K562 (cell line): ENCODE measurements around the gene PRICKLE2. TPM values are rescaled to one million over a fixed set of nuclear protein-coding genes. Genes with fewer than 3 reads are reported as not detected.

Source experiments
- ATAC-seq: fragments of 200-7000 bp; cut with Tn5 transposase; 3 replicates; pipeline ENCODE4 v1.9.1; 2020; ENCODE audit warnings: moderate library complexity
- BruUV-seq: library from RNA; stranded (reverse); fragments of 400-500 nt; replicated peaks from 2 replicates; lab custom pipeline; 2021; lab: Mats Ljungman, UMichigan
- CTCF ChIA-PET: fragments of 300-600 bp; formaldehyde crosslinking; extraction: SDS; loops from one replicate; lab custom pipeline; 2021; ENCODE audit warnings: low intra/inter-chr PET ratio; lab: Yijun Ruan, JAX
- POLR2A ChIA-PET: fragments of 300-600, 350-650 bp; sonication (Branson Sonifier 250); formaldehyde crosslinking; extraction: SDS; loops from one replicate; lab custom pipeline; 2021; ENCODE audit warnings: antibody characterized with exemption, inconsistent platforms; lab: Yijun Ruan, JAX
- DNase-seq, 4 experiments: peaks; one replicate each; pipeline versions ENCODE4 v3.0.0 to v3.0.0-alpha.2; 2011 to 2018; ENCODE audit warnings: low spot score in 3 of 4, mixed read lengths in 3 of 4; ENCODE audit errors: extremely low read depth in 1 of 4
- FAIRE-seq: peaks from 2 replicates; lab custom pipeline; 2011; peaks lifted over from hg19 to GRCh38; lab: Jason Lieb, UNC
- H2AFZ ChIP-seq: 2 replicates; pipeline ENCODE4 v1.6.0; 2011; ENCODE audit warnings: low read depth, low read length, control low read depth, inconsistent platforms
- H3K27ac ChIP-seq: fragments of 200-600 bp; 3 replicates; pipeline ENCODE4 v1.8.0; 2011; ENCODE audit warnings: low read depth, mild to moderate bottlenecking, control low read depth, inconsistent platforms, low read length, moderate library complexity, mixed read lengths; ENCODE audit errors: extremely low read depth
- H3K27me3 ChIP-seq, 2 experiments: fragments of 300-600 bp in 1 of 2; 2 replicates in 1 of 2; 3 replicates in 1 of 2; pipeline versions ENCODE4 v1.6.0 to v1.8.0; 2011; ENCODE audit warnings: inconsistent platforms in 2 of 2, low read length in 2 of 2, mild to moderate bottlenecking in 1 of 2, mixed read lengths in 1 of 2, moderate library complexity in 1 of 2; ENCODE audit not compliant: control insufficient read depth in 2 of 2, insufficient read depth in 2 of 2
- H3K36me3 ChIP-seq: fragments of 300-600 bp; 3 replicates; pipeline ENCODE4 v1.8.0; 2011; ENCODE audit warnings: mild to moderate bottlenecking, low read length, inconsistent platforms; ENCODE audit not compliant: control insufficient read depth, insufficient read depth
- H3K4me1 ChIP-seq, 2 experiments: fragments of 200-600 bp in 1 of 2; replicated peaks in 1 of 2; 2 replicates in 1 of 2; 3 replicates in 1 of 2; pipeline versions ENCODE4 v1.5.1 to v1.8.0; 2011; ENCODE audit warnings: inconsistent platforms in 2 of 2, low read length in 2 of 2, mild to moderate bottlenecking in 1 of 2, mixed read lengths in 1 of 2, moderate library complexity in 1 of 2; ENCODE audit not compliant: control insufficient read depth in 2 of 2, insufficient read depth in 2 of 2
- H3K4me2 ChIP-seq: 2 replicates; pipeline ENCODE4 v1.6.1; 2011; ENCODE audit warnings: low read length, control low read depth, inconsistent platforms, mixed read lengths; ENCODE audit not compliant: insufficient read depth
- H3K4me3 ChIP-seq: fragments of 200-600 bp; sonication (generic), shearing (Covaris generic); 2 replicates; pipeline ENCODE4 v1.5.1; 2016; ENCODE audit warnings: control low read depth, inconsistent platforms
- H3K79me2 ChIP-seq: fragments of 200-600 bp; 3 replicates; pipeline ENCODE4 v1.8.0; 2011; ENCODE audit warnings: low read length, inconsistent platforms; ENCODE audit not compliant: control insufficient read depth, insufficient read depth
- H3K9ac ChIP-seq, 2 experiments: 2 replicates each; pipeline versions ENCODE4 v1.6.0 to v1.6.1; 2011; ENCODE audit warnings: low read depth in 2 of 2, low read length in 2 of 2, control low read depth in 1 of 2, inconsistent platforms in 1 of 2, mild to moderate bottlenecking in 1 of 2, mixed read lengths in 1 of 2; ENCODE audit not compliant: insufficient read depth in 1 of 2
- H3K9me1 ChIP-seq: one replicate; pipeline ENCODE4 v1.6.0; 2011; ENCODE audit warnings: inconsistent platforms, mild to moderate bottlenecking, low read length, moderate library complexity; ENCODE audit not compliant: control insufficient read depth, insufficient read depth
- H3K9me3 ChIP-seq: replicated peaks from 2 replicates; pipeline ENCODE4 v1.5.1; 2011; ENCODE audit warnings: low read depth, low read length, inconsistent platforms; ENCODE audit not compliant: control insufficient read depth, insufficient read depth
- H4K20me1 ChIP-seq: replicated peaks from 2 replicates; pipeline ENCODE4 v1.6.1; 2011; ENCODE audit warnings: low read length, inconsistent platforms, mixed read lengths; ENCODE audit not compliant: control insufficient read depth, insufficient read depth
- SMAD3 ChIP-seq: fragments of 450-650 bp; formaldehyde crosslinking; conservative IDR thresholded peaks from 2 replicates; pipeline ENCODE4 v1.4.0; 2020; ENCODE audit warnings: mild to moderate bottlenecking
- ZBTB11 ChIP-seq, 3 experiments: fragments of 200-800 bp in 1 of 3; fragments of 250-450 bp in 1 of 3; fragments of 450-650 bp in 1 of 3; sonication (Bioruptor Pico) in 1 of 3; sonication (Bioruptor generic) in 1 of 3; formaldehyde crosslinking in 1 of 3; IDR thresholded peaks; 2 replicates each; pipeline versions ENCODE4 v1.6.1 to v1.8.0; 2016 to 2022; ENCODE audit warnings: mild to moderate bottlenecking in 2 of 3, missing genetic modification characterization in 2 of 3, missing compliant biosample characterization in 1 of 3, moderate library complexity in 1 of 3
- WGBS: fragments of 100-300 bp; shearing (Covaris generic); methylation state at CpG from one replicate; pipeline ENCODE4 v1.1.6; 2016; ENCODE audit warnings: low coverage, mixed read lengths; ENCODE audit not compliant: insufficient coverage; ENCODE audit errors: missing lambda C conversion rate; 5-methylcytosine and 5-hydroxymethylcytosine counted together
- in situ Hi-C: fragments of 300-500 bp; cut with MboI; formaldehyde crosslinking; loops from 4 replicates; pipeline ENCODE4 v1.15.0; 2018; ENCODE audit warnings: inconsistent platforms, mixed read lengths
- intact Hi-C: fragments of 100-400 bp; cut with micrococcal nuclease; formaldehyde crosslinking; loops from 2 replicates; pipeline ENCODE4 v1.14.2; 2022
- polyA plus RNA-seq, 8 experiments: library from polyadenylated mRNA; depleted of rRNA in 4 of 8; stranded (reverse) in 5 of 8; unstranded in 3 of 8; fragments of >200 nt; fragmentation: Nextera tagmentation in 2 of 8; fragmentation: Illumina TruSeq in 1 of 8; extraction: Ambion mirVana in 2 of 8; extraction: Trizol in 1 of 8; gene quantifications; 2 replicates each; pipeline versions ENCODE4 v1.2.1 to v1.2.3, GENCODE V29; 2011 to 2014; ENCODE audit warnings: inconsistent platforms in 1 of 8, missing spikeins in 1 of 8
- total RNA-seq, 7 experiments: library from RNA; depleted of rRNA in 6 of 7; stranded (reverse); fragments of >200 nt in 6 of 7; fragmentation: Illumina TruSeq in 2 of 7; extraction: Trizol in 2 of 7; gene quantifications; 2 replicates each; pipeline versions ENCODE4 v1.2.1 to v1.2.3, GENCODE V29; 2011 to 2021; ENCODE audit warnings: low replicate concordance in 1 of 7

The PRICKLE2 gene
- total and polyA plus RNA-seq, 9 of the 15 experiments (the other 6 are each of a cell fraction or from before 2014, with no cell fraction given), result 0.07 to 0.09 TPM; not detected in 7

DNA sequence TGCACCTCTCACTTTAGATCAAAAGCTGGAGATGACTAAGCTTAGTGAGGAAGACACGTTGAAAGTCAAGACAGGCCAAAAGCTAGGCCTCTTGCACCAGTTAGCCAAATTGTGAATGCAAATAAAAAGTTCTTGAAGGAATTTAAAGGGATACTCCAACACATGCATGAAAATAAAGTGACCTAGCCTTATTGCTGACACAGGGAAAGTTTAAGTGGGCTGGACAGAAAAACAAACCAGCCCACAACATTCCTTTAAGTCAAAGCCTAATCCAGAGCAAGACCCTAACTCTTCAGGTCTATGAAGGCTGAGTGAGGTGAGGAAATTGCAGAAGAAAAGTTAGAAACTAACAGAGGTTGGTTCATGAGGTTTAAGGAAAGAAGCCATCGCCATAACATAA is 101.3 kb downstream of the PRICKLE2 start:
- no peaks in the 10 kb centered on the region for H3K9me3 ChIP-seq
- ATAC-seq (no peak), FAIRE-seq (no peak), DNase-seq (no peak)
- no peak for TF ChIP-seq SMAD3 (CRISPR knock-in tag)
- TF ChIP-seq ZBTB11 (CRISPR knock-in tag; IDR thresholded peaks at IDR 0.05), result peak in 1 of 3 experiments; percentile 45; a peak in 1 of 6 replicates
- no TSS peak for BruUV-seq
- in situ Hi-C loops, result no loop called here
- H4K20me1 ChIP-seq, result no peaks in the 10 kb centered on the region
- no peaks in the 10 kb centered on the region for H3K79me2 ChIP-seq
- no peak overlapping the region for H3K9ac ChIP-seq
- no peak overlapping the region for H3K4me3 ChIP-seq
- H3K4me2 ChIP-seq, result no peak overlapping the region
- H3K4me1 ChIP-seq, result no peaks in the 10 kb centered on the region
- H3K27ac ChIP-seq, result no peak overlapping the region
- ChIA-PET POLR2A (no interaction called here), CTCF (no interaction called here)
- WGBS, result 0% methylated on average over 2 of the region's 2 CpGs
- H3K9me1 ChIP-seq, result no peaks in the 10 kb centered on the region
- no peaks in the 10 kb centered on the region for H3K27me3 ChIP-seq
- no peaks in the 10 kb centered on the region for H3K36me3 ChIP-seq
- no peak overlapping the region for H2AFZ ChIP-seq
- intact Hi-C loops, result no loop called here
